HEK293 (cell line): Measurements from ENCODE around the gene FBXL7.

Experiments
- CTCF ChIA-PET: fragments of 350-600 bp; formaldehyde crosslinking; extraction: SDS; loops from one replicate; lab custom pipeline; 2021; ENCODE audit warnings: antibody characterized with exemption; lab: Yijun Ruan, JAX
- POLR2A ChIA-PET: fragments of 300-600 bp; formaldehyde crosslinking; extraction: SDS; loops from one replicate; lab custom pipeline; 2020; ENCODE audit warnings: antibody characterized with exemption, inconsistent platforms; lab: Yijun Ruan, JAX
- H3K27ac ChIP-seq: fragments of 200-500 bp; sonication (Bioruptor generic); 2 replicates; pipeline ENCODE4 v1.5.1; 2014; ENCODE audit warnings: low read depth, low read length, control low read depth, inconsistent platforms; ENCODE audit errors: extremely low read depth
- H3K36me3 ChIP-seq, 2 experiments: fragments of 200-500 bp in 1 of 2; sonication (Bioruptor generic) in 1 of 2; 1 replicate in 1 of 2; 2 replicates in 1 of 2; pipeline ENCODE4 v1.5.1; 2014 to 2017; ENCODE audit warnings: inconsistent platforms in 2 of 2, low read length in 2 of 2; ENCODE audit not compliant: control insufficient read depth in 2 of 2, insufficient read depth in 1 of 2
- H3K4me1 ChIP-seq: fragments of 200-500 bp; sonication (Bioruptor generic); 2 replicates; pipeline ENCODE4 v1.5.1; 2014; ENCODE audit warnings: mild to moderate bottlenecking, low read length, inconsistent platforms; ENCODE audit not compliant: control insufficient read depth, insufficient read depth
- H3K4me3 ChIP-seq: 2 replicates; pipeline ENCODE4 v1.5.1; 2011; ENCODE audit warnings: low read depth, mild to moderate bottlenecking, control low read depth, low read length, moderate library complexity
- H3K9me3 ChIP-seq: fragments of 200-500 bp; sonication (Bioruptor generic); 2 replicates; pipeline ENCODE4 v1.5.1; 2014; ENCODE audit warnings: low read depth, low read length, inconsistent platforms; ENCODE audit not compliant: control insufficient read depth, insufficient read depth
- AEBP2 ChIP-seq: fragments of 450-650 bp; formaldehyde crosslinking; IDR thresholded peaks from 2 replicates; pipeline ENCODE4 v1.5.1; 2016; ENCODE audit warnings: missing biosample characterization, missing genetic modification characterization, borderline replicate concordance
- BCL6B ChIP-seq: fragments of 450-650 bp; formaldehyde crosslinking; IDR thresholded peaks from 2 replicates; pipeline ENCODE4 v1.5.1; 2017; ENCODE audit warnings: missing biosample characterization, missing genetic modification characterization
- FEZF1 ChIP-seq: fragments of 450-650 bp; formaldehyde crosslinking; IDR thresholded peaks from 2 replicates; pipeline ENCODE4 v1.5.1; 2016; ENCODE audit warnings: missing biosample characterization, missing genetic modification characterization
- KLF16 ChIP-seq: fragments of 450-650 bp; formaldehyde crosslinking; IDR thresholded peaks from 2 replicates; pipeline ENCODE4 v1.5.1; 2017; ENCODE audit warnings: missing biosample characterization, missing genetic modification characterization
- PRDM1 ChIP-seq: fragments of 450-650 bp; formaldehyde crosslinking; IDR thresholded peaks from 2 replicates; pipeline ENCODE4; 2016; ENCODE audit warnings: missing biosample characterization, missing genetic modification characterization
- PRDM2 ChIP-seq: fragments of 450-650 bp; formaldehyde crosslinking; IDR thresholded peaks from 2 replicates; pipeline ENCODE4 v1.5.1; 2016; ENCODE audit warnings: missing biosample characterization, missing genetic modification characterization, borderline replicate concordance
- PRDM4 ChIP-seq: fragments of 450-650 bp; formaldehyde crosslinking; IDR thresholded peaks from 2 replicates; pipeline ENCODE4 v1.5.1; 2017; ENCODE audit warnings: missing biosample characterization, missing genetic modification characterization
- ZBTB7A ChIP-seq: fragments of 450-650 bp; formaldehyde crosslinking; IDR thresholded peaks from 2 replicates; pipeline ENCODE4 v1.5.1; 2016; ENCODE audit warnings: low read depth, missing biosample characterization, missing genetic modification characterization
- ZBTB8A ChIP-seq: fragments of 450-650 bp; formaldehyde crosslinking; IDR thresholded peaks from 2 replicates; pipeline ENCODE4 v1.5.1; 2016; ENCODE audit warnings: missing biosample characterization, missing genetic modification characterization
- ZIC2 ChIP-seq: fragments of 450-650 bp; formaldehyde crosslinking; IDR thresholded peaks from 2 replicates; pipeline ENCODE4 v1.5.1; 2016; ENCODE audit warnings: missing biosample characterization, missing genetic modification characterization
- ZNF112 ChIP-seq: fragments of 450-650 bp; formaldehyde crosslinking; IDR thresholded peaks from 2 replicates; pipeline ENCODE4 v1.5.0; 2017; ENCODE audit warnings: missing biosample characterization, missing genetic modification characterization
- ZNF140 ChIP-seq: fragments of 450-650 bp; formaldehyde crosslinking; IDR thresholded peaks from 2 replicates; pipeline ENCODE4 v1.5.1; 2016; ENCODE audit warnings: missing biosample characterization, missing genetic modification characterization
- ZNF146 ChIP-seq: fragments of 450-650 bp; formaldehyde crosslinking; IDR thresholded peaks from 2 replicates; pipeline ENCODE4 v1.5.1; 2016; ENCODE audit warnings: missing biosample characterization, missing genetic modification characterization
- ZNF23 ChIP-seq: fragments of 450-650 bp; formaldehyde crosslinking; IDR thresholded peaks from 2 replicates; pipeline ENCODE4 v1.5.1; 2016; ENCODE audit warnings: missing biosample characterization, missing genetic modification characterization, borderline replicate concordance
- ZNF266 ChIP-seq: fragments of 450-650 bp; formaldehyde crosslinking; IDR thresholded peaks from 2 replicates; pipeline ENCODE4 v1.5.1; 2016; ENCODE audit warnings: missing biosample characterization, missing genetic modification characterization, low read depth
- ZNF362 ChIP-seq: fragments of 450-650 bp; formaldehyde crosslinking; IDR thresholded peaks from 2 replicates; pipeline ENCODE4 v1.5.1; 2016; ENCODE audit warnings: missing biosample characterization, missing genetic modification characterization
- ZNF37A ChIP-seq: fragments of 450-650 bp; IDR thresholded peaks from 2 replicates; pipeline ENCODE4 v1.5.1; 2018; ENCODE audit warnings: missing biosample characterization, missing genetic modification characterization
- ZNF488 ChIP-seq: fragments of 450-650 bp; formaldehyde crosslinking; IDR thresholded peaks from 2 replicates; pipeline ENCODE4 v1.5.1; 2016; ENCODE audit warnings: missing biosample characterization, missing genetic modification characterization
- ZNF561 ChIP-seq: fragments of 450-650 bp; IDR thresholded peaks from 2 replicates; pipeline ENCODE4 v1.5.1; 2018; ENCODE audit warnings: missing biosample characterization, missing genetic modification characterization, borderline replicate concordance
- ZNF571 ChIP-seq: fragments of 450-650 bp; formaldehyde crosslinking; IDR thresholded peaks from 2 replicates; pipeline ENCODE4 v1.5.0; 2017; ENCODE audit warnings: missing biosample characterization, missing genetic modification characterization
- ZNF677 ChIP-seq: fragments of 450-650 bp; IDR thresholded peaks from 2 replicates; pipeline ENCODE4 v1.5.0; 2018; ENCODE audit warnings: missing biosample characterization, mild to moderate bottlenecking, missing genetic modification characterization, moderate library complexity
- ZNF76 ChIP-seq: fragments of 450-650 bp; formaldehyde crosslinking; IDR thresholded peaks from 2 replicates; pipeline ENCODE4; 2016; ENCODE audit warnings: low read depth, missing biosample characterization, missing genetic modification characterization, borderline replicate concordance
- ZXDB ChIP-seq: fragments of 450-650 bp; formaldehyde crosslinking; IDR thresholded peaks from 2 replicates; pipeline ENCODE4 v1.5.1; 2016; ENCODE audit warnings: missing biosample characterization, missing genetic modification characterization
- TF ChIP-seq, protein P1 (sequence below): fragments of 450-650 bp; formaldehyde crosslinking; IDR thresholded peaks from 2 replicates; pipeline ENCODE4 v1.5.1; 2016; ENCODE audit warnings: missing biosample characterization, missing genetic modification characterization

The FBXL7 gene

GRCh38 chr5:15664961-15665360, 165.0 kb downstream of the FBXL7 start (continued):
- TF ChIP-seq FEZF1 (tag by site-specific recombination), result no peak
- no peak for TF ChIP-seq PRDM4 (tag by site-specific recombination)
- no peak for TF ChIP-seq ZXDB (tag by site-specific recombination)
- no peak for TF ChIP-seq KLF16 (tag by site-specific recombination)
- no peak for TF ChIP-seq ZNF677 (tag by site-specific recombination)

GRCh38 chr5:15669826-15670225, 169.8 kb downstream of the FBXL7 start:
- H3K4me3 ChIP-seq, result no peak overlapping the region
- H3K36me3 ChIP-seq, result no peaks in the 10 kb centered on the region
- H3K4me1 ChIP-seq, result no peaks in the 10 kb centered on the region
- ChIA-PET POLR2A (no interaction called here), CTCF (interaction anchor here (0.7 to 0.8 kb wide), 2 partner anchors 81 to 84 kb away, joined by 3 to 4 read pairs; no protein-coding TSS in a partner anchor)
- no peaks in the 10 kb centered on the region for H3K9me3 ChIP-seq
- TF ChIP-seq ZNF140, result no peak
- no peak for TF ChIP-seq BCL6B (tag by site-specific recombination)
- TF ChIP-seq ZNF23 (tag by site-specific recombination), result no peak
- TF ChIP-seq AEBP2 (tag by site-specific recombination), result no peak
- no peak for TF ChIP-seq ZNF571
- no peak for TF ChIP-seq ZNF561 (tag by site-specific recombination)
- TF ChIP-seq PRDM2 (tag by site-specific recombination), result no peak
- no peak for TF ChIP-seq PRDM1
- no peak for TF ChIP-seq ZNF266 (tag by site-specific recombination)
- TF ChIP-seq ZBTB8A (tag by site-specific recombination), result no peak
- TF ChIP-seq ZNF362 (tag by site-specific recombination), result no peak
- no peak for TF ChIP-seq ZNF112
- TF ChIP-seq, protein P1, sequence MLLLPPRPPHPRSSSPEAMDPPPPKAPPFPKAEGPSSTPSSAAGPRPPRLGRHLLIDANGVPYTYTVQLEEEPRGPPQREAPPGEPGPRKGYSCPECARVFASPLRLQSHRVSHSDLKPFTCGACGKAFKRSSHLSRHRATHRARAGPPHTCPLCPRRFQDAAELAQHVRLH, result no peak
- no peak for TF ChIP-seq ZIC2 (tag by site-specific recombination)
- no peak for TF ChIP-seq ZNF37A (tag by site-specific recombination)
- no peak for TF ChIP-seq FEZF1 (tag by site-specific recombination)
- no peak for TF ChIP-seq ZNF76
- TF ChIP-seq ZBTB7A (tag by site-specific recombination), result no peak
- TF ChIP-seq ZNF146 (tag by site-specific recombination), result no peak
- TF ChIP-seq ZNF488 (tag by site-specific recombination), result no peak
- H3K27ac ChIP-seq, result no peak overlapping the region
